HCT116 (cell line): ENCODE data around the gene PTOV1. TPM values are rescaled to one million over a fixed set of nuclear protein-coding genes. Genes with fewer than 3 reads are reported as not detected.

Experiments
- SIN3A ChIP-seq: IDR thresholded peaks from 2 replicates; pipeline ENCODE4 v1.6.1; 2012; ENCODE audit warnings: low read depth
- YY1 ChIP-seq: IDR thresholded peaks from 2 replicates; pipeline ENCODE4 v1.6.1; 2011; ENCODE audit warnings: low read length, low read depth, moderate library complexity, mild to moderate bottlenecking; ENCODE audit not compliant: insufficient replicate concordance; ENCODE audit errors: extremely low read depth
- ZBTB33 ChIP-seq: IDR thresholded peaks from 2 replicates; pipeline ENCODE4 v1.6.1; 2011; ENCODE audit warnings: mild to moderate bottlenecking, low read length, moderate library complexity; ENCODE audit not compliant: insufficient replicate concordance; ENCODE audit errors: extremely low read depth
- ZFX ChIP-seq: fragments of 450-650 bp; IDR thresholded peaks from 2 replicates; pipeline ENCODE4 v1.6.1; 2017
- total RNA-seq: library from RNA; stranded (reverse); gene quantifications from one replicate; pipeline ENCODE4 v1.2.1, GENCODE V29; 2021; ENCODE audit not compliant: unreplicated experiment
- TF ChIP-seq, protein P1 (sequence below): IDR thresholded peaks from 2 replicates; pipeline ENCODE4 v1.6.1; 2012; ENCODE audit warnings: low read depth

The PTOV1 gene
- total RNA-seq, 1 experiment from 2014 or later: 236 TPM

DNA sequence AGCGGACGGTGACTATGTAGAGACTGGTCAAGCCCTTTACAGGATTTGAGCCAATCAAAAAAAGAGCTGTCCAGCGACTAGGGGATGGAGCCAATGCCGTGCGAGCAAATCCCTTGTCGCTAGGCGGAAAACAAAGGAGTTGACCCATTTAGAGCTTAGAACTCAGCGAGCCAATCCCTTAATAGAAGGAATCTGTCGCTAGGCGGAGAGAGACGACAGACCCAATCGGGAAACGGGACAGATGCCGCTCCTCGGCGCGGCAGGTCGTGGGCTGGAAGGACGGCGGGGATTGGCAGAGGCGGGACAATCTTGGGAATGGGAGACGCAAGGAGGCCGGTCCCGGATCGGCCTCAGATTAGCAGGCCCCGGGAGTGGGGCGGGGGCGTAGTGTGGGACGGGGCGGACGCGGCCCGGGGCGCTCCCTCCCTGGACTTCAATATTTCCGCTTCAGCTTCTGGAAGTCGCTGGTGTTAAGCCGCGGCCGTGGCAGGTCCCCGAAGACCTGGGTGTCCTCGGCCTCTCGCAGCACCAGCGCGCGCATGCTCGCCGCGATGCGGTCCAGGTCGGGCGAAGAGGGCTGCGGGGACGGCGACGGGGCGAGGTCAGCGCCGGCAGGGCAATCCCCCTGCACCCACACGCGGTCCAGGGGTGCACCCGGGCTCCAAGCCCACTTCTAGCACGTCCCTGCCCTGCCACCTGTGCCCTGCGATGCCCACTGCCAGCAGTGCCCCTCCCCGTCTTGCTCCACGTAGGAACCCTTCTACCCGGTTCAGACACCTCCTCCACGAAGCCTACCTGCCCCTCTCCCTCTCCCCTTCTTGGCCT is 18.7 kb downstream of the PTOV1 start (continued):
- TF ChIP-seq, protein P1, sequence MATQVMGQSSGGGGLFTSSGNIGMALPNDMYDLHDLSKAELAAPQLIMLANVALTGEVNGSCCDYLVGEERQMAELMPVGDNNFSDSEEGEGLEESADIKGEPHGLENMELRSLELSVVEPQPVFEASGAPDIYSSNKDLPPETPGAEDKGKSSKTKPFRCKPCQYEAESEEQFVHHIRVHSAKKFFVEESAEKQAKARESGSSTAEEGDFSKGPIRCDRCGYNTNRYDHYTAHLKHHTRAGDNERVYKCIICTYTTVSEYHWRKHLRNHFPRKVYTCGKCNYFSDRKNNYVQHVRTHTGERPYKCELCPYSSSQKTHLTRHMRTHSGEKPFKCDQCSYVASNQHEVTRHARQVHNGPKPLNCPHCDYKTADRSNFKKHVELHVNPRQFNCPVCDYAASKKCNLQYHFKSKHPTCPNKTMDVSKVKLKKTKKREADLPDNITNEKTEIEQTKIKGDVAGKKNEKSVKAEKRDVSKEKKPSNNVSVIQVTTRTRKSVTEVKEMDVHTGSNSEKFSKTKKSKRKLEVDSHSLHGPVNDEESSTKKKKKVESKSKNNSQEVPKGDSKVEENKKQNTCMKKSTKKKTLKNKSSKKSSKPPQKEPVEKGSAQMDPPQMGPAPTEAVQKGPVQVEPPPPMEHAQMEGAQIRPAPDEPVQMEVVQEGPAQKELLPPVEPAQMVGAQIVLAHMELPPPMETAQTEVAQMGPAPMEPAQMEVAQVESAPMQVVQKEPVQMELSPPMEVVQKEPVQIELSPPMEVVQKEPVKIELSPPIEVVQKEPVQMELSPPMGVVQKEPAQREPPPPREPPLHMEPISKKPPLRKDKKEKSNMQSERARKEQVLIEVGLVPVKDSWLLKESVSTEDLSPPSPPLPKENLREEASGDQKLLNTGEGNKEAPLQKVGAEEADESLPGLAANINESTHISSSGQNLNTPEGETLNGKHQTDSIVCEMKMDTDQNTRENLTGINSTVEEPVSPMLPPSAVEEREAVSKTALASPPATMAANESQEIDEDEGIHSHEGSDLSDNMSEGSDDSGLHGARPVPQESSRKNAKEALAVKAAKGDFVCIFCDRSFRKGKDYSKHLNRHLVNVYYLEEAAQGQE: no peak
- TF ChIP-seq ZFX (peak; percentile 89), SIN3A (no peak), YY1 (peak; percentile 66), ZBTB33 (no peak)
